MCF 10A (cell line): ENCODE data around the gene ASB8. TPM values are rescaled to one million over a fixed set of nuclear protein-coding genes. Genes with fewer than 3 reads are reported as not detected.

Experiments used
- BruUV-seq: library from RNA; stranded (reverse); fragments of 400-500 nt; replicated peaks from 2 replicates; lab custom pipeline; 2021; lab: Mats Ljungman, UMichigan
- CTCF ChIA-PET: fragments of 300-600 bp; sonication (Branson Sonifier 250); formaldehyde crosslinking; extraction: SDS; loops from one replicate; lab custom pipeline; 2021; ENCODE audit warnings: antibody characterized with exemption, inconsistent platforms; lab: Yijun Ruan, JAX
- POLR2A ChIA-PET: fragments of 300-600, 350-650 bp; sonication (Branson Sonifier 250); formaldehyde crosslinking; extraction: SDS; loops from one replicate; lab custom pipeline; 2020; ENCODE audit warnings: antibody characterized with exemption, inconsistent platforms; lab: Yijun Ruan, JAX
- DNase-seq: peaks from one replicate; pipeline ENCODE4 v3.0.0-alpha.2; 2018; ENCODE audit not compliant: unreplicated experiment
- H3K27ac Mint-ChIP-seq: one replicate; pipeline ENCODE4 v1.8.0; 2022; ENCODE audit warnings: mild to moderate bottlenecking, low read depth, mixed read lengths; ENCODE audit not compliant: unreplicated experiment
- H3K27me3 Mint-ChIP-seq: one replicate; pipeline ENCODE4 v1.8.0; 2022; ENCODE audit warnings: mixed read lengths; ENCODE audit not compliant: insufficient read depth, unreplicated experiment
- H3K36me3 Mint-ChIP-seq: one replicate; pipeline ENCODE4 v1.8.0; 2022; ENCODE audit warnings: mild to moderate bottlenecking, moderate library complexity, mixed read lengths; ENCODE audit not compliant: insufficient read depth, unreplicated experiment
- H3K4me1 Mint-ChIP-seq: one replicate; pipeline ENCODE4 v1.8.0; 2022; ENCODE audit warnings: mixed read lengths; ENCODE audit not compliant: insufficient read depth, unreplicated experiment
- H3K4me3 Mint-ChIP-seq: one replicate; pipeline ENCODE4 v1.8.0; 2022; ENCODE audit warnings: mild to moderate bottlenecking, moderate library complexity, mixed read lengths; ENCODE audit not compliant: unreplicated experiment
- H3K9me3 Mint-ChIP-seq: one replicate; pipeline ENCODE4 v1.8.0; 2022; ENCODE audit warnings: mixed read lengths; ENCODE audit not compliant: unreplicated experiment
- CTCF ChIP-seq: fragments of 200-600 bp; IDR thresholded peaks from one replicate; pipeline ENCODE4 v1.8.0; 2022; ENCODE audit warnings: antibody characterized with exemption, mild to moderate bottlenecking; ENCODE audit not compliant: unreplicated experiment
- intact Hi-C: fragments of 100-400 bp; cut with micrococcal nuclease; formaldehyde crosslinking; loops from 2 replicates; pipeline ENCODE4 v1.14.1; 2022
- microRNA-seq: library from miRNA; unstranded; fragments of <30 nt; microRNA quantifications from one replicate; pipeline ENCODE4 v1.2.0, GENCODE V29; 2022
- total RNA-seq: library from RNA; stranded (reverse); gene quantifications from 2 replicates; pipeline ENCODE4 v1.2.3, GENCODE V29; 2022

ASB8 gene
- total RNA-seq, 1 experiment from 2014 or later: 24.0 TPM

DNA sequence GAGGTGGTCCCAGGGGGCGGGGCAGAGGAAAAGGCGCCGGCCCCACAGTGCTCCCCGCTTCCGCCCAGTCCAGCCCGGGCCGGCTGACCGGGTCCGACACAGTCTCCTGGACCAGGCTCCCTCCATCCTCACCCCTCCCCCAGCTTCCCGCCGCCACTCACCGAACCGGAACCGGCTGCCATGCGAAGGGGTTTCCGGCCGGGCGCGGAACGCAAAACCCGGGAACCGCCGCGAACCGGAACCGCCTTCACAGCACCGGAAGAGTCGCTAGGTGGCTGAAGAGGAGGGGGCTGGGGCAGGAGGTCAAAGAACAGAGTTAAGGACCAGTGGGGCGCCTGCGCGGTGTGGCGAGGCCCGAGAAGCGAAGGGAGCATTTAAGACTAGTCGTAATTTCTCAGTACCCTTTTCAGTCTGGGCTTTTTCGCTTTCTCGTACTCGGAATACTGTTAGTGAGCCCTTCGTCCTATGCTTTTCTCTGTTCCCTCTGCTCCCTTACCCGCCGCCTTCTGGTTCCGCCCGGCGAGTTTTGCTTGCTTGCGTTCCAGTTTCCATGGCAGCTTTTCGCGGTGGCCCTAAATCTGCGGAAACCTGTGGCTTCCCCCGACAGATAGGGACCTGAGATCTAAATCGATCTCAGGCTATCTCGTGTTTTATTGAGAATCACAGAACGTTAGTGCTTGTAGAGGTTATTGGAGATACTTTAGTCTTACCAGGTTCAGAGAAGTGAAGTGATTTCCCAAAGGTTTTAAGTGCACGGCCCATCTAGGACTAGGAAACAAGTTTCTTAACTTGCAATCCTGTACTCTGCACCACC is 51.2 kb downstream of the ASB8 start, which contains the start of gene SENP1:
TSS of gene SENP1 (minus strand) at position 213 of the 814 bp plus-strand sequence. CDS start 4,607 bp downstream, outside the sequence.
- POLR2A ChIA-PET: interaction anchor here (0.6 to 8.4 kb wide), 22 partner anchors 13 to 576 kb away, joined by 3 to 99 read pairs (median 4); partner anchors contain the start of genes ASB8, KANSL2, PFKM and VDR
- TF ChIP-seq CTCF: no peak
- H3K9me3 Mint-ChIP-seq: no peaks in the 10 kb centered on the region

DNA sequence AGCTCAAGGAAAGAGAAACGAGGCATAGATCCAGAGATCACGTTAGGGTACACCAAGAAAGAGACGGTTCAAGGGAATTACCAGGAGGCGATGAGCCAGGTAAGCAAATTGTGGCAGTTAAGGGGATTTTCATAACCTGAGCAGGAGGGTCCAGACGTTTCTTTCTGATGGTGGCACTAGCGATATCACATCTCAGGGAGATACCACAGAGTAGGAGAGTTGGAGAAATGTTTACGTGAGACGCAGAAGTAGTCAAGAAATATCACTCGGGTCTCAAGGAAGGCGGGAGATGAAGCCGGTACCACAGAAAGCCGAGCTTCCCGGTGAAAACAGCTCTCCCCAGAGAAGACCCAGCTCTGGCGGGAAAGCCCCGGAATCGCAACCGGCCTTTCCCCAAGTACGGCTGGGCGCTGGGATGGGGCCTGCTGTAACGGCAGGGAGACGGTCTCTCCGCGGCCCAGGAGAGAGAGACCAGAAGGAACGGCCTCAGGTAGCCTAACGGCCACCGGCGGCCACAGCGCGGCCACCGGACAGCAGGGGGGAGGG is 51.9 kb downstream of the ASB8 start:
- no TSS peak for BruUV-seq
- peaks cover 12% of the 10 kb centered on the region for H3K27me3 Mint-ChIP-seq
- no peak for DNase-seq
- H3K27ac Mint-ChIP-seq: peak overlapping the region; percentile 98
- peaks cover 6% of the 10 kb centered on the region for H3K36me3 Mint-ChIP-seq
- H3K4me1 Mint-ChIP-seq: peaks cover 28% of the 10 kb centered on the region
- intact Hi-C loops: no loop called here
- H3K4me3 Mint-ChIP-seq: peak overlapping the region; percentile 91
- ChIA-PET POLR2A (interaction anchor here (0.6 to 8.4 kb wide), 18 partner anchors 13 to 577 kb away, joined by 3 to 99 read pairs (median 4); partner anchors contain the start of genes ASB8, KANSL2, PFKM and VDR), CTCF (interaction anchor here (0.6 to 1.0 kb wide), 4 partner anchors 14 to 454 kb away, joined by 3 read pairs; partner anchors contain the start of gene PFKM)
- no peak for TF ChIP-seq CTCF
- H3K9me3 Mint-ChIP-seq: no peaks in the 10 kb centered on the region

More for the DNA sequence above, 51.2 kb downstream of the ASB8 start, which contains the start of gene SENP1:
- CTCF ChIA-PET: interaction anchor here (0.6 to 1.5 kb wide), 8 partner anchors 11 to 453 kb away, joined by 3 to 5 read pairs (median 3); partner anchors contain the start of gene PFKM
- peaks cover 12% of the 10 kb centered on the region for H3K27me3 Mint-ChIP-seq
- DNase-seq: peak; percentile 81
- peak within 1 kb of the TSS; percentile 91 for H3K4me3 Mint-ChIP-seq
- H3K27ac Mint-ChIP-seq: peak within 1 kb of the TSS; percentile 98
- peaks cover 28% of the 10 kb centered on the region for H3K4me1 Mint-ChIP-seq
- peaks cover 6% of the 10 kb centered on the region for H3K36me3 Mint-ChIP-seq
- intact Hi-C loops: loop anchor here (2.0 kb wide), 1 partner anchor 51 kb away; the partner anchor contains the start of gene ASB8
- TSS peak; percentile 81 for BruUV-seq

DNA sequence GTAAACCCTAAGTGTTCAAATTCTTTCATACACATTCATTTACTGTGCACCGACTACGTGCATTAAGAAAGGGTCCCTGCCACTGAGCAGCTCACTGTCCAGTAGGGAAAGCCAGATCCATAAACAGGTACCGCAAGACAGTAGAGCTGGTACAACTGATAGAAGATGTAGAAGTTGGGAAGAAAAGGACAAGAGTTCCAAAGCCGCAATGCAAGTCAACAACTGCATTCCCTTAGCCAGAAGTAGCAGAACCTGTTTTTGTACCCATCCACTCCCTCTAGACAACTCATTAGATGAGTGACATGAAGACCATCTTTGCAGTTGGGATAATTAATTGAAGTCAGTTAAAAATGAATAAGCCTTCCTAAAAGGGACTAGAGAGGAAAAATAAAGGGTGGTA is 52.8 kb downstream of the ASB8 start:
- H3K27me3 Mint-ChIP-seq: peaks cover 3% of the 10 kb centered on the region
- H3K36me3 Mint-ChIP-seq: peaks cover 6% of the 10 kb centered on the region
- intact Hi-C loops: no loop called here
- no TSS peak for BruUV-seq
- peak overlapping the region; percentile 91 for H3K4me3 Mint-ChIP-seq
- peaks cover 22% of the 10 kb centered on the region for H3K4me1 Mint-ChIP-seq
- peak overlapping the region; percentile 98 for H3K27ac Mint-ChIP-seq
- no peak for DNase-seq
- CTCF ChIA-PET: interaction anchor here (0.6 to 1.3 kb wide), 2 partner anchors 28 to 515 kb away, joined by 3 read pairs; no protein-coding TSS in a partner anchor
- POLR2A ChIA-PET: interaction anchor here (0.8 to 8.4 kb wide), 6 partner anchors 14 to 577 kb away, joined by 3 to 99 read pairs (median 6); partner anchors contain the start of genes KANSL2, PFKM and VDR
- no peak for TF ChIP-seq CTCF
- no peaks in the 10 kb centered on the region for H3K9me3 Mint-ChIP-seq

Small RNAs within 50 kb of the gene (microRNA-seq; reads per million reads assigned to microRNA genes)
- 1.2 reads per million for gene MIR6505

Other genes starting within 250 kb of the ASB8 start
- gene TMEM106C, start 193.9 kb downstream of the ASB8 start, total RNA-seq: 39.0 and 50.0 TPM in 2 replicates
- gene COL2A1, start 153.0 kb downstream of the ASB8 start, total RNA-seq: 0.12 TPM in 1 of 2 replicates, not detected in the other
- 21.7 and 24.5 TPM in 2 replicates for gene SENP1, start 51.4 kb downstream of the ASB8 start, total RNA-seq
- 65.9 and 69.3 TPM in 2 replicates for gene PFKM, start 38.2 kb downstream of the ASB8 start, total RNA-seq
- not detected in 2 replicates for gene CCDC184, start 26.1 kb upstream of the ASB8 start, total RNA-seq
- gene OR10AD1, start 45.8 kb upstream of the ASB8 start, total RNA-seq: not detected in 2 replicates
- gene ZNF641, start 193.4 kb upstream of the ASB8 start, total RNA-seq: 10.0 and 12.0 TPM in 2 replicates